AG09309 (cell line): Measurements from ENCODE around the gene UBE2D1.
A peak's percentile ranks its signal among the peaks of the same experiment; 100 is the strongest.

Source experiments
- DNase-seq: peaks from one replicate; pipeline ENCODE4 v3.0.0-alpha.2; 2010; ENCODE audit warnings: low read depth
- H3K4me3 ChIP-seq: 2 replicates; pipeline ENCODE4 v1.5.1; 2011; ENCODE audit warnings: mild to moderate bottlenecking, low read depth, low read length, moderate library complexity; ENCODE audit not compliant: control insufficient read depth
- TF ChIP-seq, protein P1 (sequence below): IDR thresholded peaks from 2 replicates; pipeline ENCODE4 v1.5.1; 2011; ENCODE audit warnings: mild to moderate bottlenecking, low read depth, low read length, inconsistent platforms; ENCODE audit not compliant: insufficient read depth, control insufficient read depth; ENCODE audit errors: missing control alignments

Gene UBE2D1

DNA sequence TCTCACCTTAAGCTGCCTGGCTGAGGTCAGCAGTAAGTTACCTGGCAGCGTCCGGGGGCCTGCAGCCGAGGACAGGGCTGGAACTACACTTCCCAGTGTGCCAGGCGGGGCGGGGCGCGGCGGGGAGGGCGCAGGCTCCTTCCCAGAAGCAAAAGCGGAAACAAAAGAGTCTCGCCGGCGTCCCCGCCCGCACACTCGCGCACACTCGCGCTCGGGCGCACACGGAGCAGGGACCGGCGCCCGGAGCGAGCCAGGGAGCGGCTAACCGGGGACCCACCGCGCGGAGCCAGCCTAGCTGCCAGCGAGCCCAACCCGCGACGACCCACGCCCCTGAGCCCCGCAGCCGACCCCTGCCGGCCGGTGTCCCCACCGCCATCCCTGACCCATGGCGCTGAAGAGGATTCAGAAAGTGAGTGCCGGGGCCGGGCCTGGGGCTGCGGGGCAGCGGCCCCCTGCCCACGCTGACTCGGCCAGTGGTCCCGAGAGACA is at the start of gene UBE2D1:
Gene UBE2D1 (plus strand): TSS at position 190 of the 489 bp plus-strand sequence. CDS start 196 bp downstream, at position 386.
- TF ChIP-seq, protein P1, sequence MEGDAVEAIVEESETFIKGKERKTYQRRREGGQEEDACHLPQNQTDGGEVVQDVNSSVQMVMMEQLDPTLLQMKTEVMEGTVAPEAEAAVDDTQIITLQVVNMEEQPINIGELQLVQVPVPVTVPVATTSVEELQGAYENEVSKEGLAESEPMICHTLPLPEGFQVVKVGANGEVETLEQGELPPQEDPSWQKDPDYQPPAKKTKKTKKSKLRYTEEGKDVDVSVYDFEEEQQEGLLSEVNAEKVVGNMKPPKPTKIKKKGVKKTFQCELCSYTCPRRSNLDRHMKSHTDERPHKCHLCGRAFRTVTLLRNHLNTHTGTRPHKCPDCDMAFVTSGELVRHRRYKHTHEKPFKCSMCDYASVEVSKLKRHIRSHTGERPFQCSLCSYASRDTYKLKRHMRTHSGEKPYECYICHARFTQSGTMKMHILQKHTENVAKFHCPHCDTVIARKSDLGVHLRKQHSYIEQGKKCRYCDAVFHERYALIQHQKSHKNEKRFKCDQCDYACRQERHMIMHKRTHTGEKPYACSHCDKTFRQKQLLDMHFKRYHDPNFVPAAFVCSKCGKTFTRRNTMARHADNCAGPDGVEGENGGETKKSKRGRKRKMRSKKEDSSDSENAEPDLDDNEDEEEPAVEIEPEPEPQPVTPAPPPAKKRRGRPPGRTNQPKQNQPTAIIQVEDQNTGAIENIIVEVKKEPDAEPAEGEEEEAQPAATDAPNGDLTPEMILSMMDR = peak; percentile 1
- no peak for DNase-seq
- peak within 1 kb of the TSS; percentile 97 for H3K4me3 ChIP-seq

DNA sequence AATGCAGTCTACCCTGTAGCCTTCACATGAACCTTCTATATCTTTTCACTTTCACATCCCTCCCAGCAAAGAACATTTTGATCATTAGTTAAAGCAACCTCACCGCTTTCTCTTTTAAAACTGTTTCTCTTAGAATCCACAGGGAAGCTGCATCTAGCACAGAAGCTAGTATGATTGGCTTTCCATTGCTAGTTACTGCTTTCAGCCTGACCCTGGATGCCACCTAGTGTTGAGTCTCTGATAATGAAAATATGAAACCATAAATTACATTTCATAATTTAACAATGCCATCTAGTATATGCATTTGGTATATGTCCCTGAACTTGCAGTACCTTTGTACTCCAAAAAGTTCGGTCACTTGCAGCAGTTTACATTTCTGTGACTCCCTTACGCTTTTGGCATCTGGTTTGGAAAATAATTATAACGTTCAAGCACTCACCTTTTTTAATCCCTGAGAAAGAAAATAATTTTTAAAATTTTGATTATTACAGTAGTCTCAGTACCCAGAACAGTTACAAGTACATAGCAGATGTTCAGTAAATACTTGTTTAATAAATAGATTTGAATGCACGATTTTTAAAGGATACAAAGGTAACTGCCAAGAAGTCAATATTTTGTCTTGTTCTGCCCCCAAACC is 43.1 kb upstream of the UBE2D1 start:
- TF ChIP-seq, protein P1 = peak; percentile 75
- DNase-seq = no peak
- no peak overlapping the region for H3K4me3 ChIP-seq

DNA sequence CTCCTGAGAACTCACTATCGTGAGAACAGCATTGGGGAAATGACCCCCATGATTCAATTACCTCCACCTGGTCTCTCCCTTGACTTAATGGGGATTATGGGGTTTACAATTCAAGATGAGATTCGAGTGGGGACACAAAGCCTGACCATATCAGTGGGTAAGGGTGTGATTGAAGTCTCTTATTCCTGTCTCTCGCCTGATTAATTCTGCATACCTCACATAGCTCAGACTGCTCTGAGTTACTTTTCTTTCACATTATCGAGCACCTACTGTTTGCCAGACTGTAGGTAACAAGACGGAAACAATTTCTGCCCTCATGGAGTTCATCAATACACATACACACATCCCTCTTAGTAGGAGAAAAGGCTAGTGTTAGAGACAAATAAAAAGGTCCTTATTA is 40.8 kb upstream of the UBE2D1 start:
- H3K4me3 ChIP-seq = no peak overlapping the region
- TF ChIP-seq, protein P1 = no peak
- DNase-seq = no peak

DNA sequence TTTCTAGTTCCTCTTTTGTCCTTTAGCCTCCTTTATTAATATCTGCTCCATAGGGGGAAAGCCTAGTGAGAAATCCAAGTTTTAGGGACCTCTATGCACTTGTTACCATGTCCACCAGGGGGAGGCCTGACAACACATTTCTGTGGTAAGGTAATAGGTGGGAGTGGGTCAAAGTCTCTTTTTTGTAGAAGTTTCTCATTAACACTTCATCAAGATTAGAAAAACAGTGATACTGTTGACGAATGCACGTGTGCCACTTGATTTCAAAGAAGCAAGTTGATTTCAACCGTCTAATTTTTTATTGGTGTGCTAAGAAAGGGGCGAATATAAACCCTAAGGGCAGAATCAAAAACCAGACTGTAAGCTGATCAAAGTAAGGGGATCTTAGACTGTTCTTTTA is 35.2 kb upstream of the UBE2D1 start:
- DNase-seq = no peak
- no peak overlapping the region for H3K4me3 ChIP-seq

DNA sequence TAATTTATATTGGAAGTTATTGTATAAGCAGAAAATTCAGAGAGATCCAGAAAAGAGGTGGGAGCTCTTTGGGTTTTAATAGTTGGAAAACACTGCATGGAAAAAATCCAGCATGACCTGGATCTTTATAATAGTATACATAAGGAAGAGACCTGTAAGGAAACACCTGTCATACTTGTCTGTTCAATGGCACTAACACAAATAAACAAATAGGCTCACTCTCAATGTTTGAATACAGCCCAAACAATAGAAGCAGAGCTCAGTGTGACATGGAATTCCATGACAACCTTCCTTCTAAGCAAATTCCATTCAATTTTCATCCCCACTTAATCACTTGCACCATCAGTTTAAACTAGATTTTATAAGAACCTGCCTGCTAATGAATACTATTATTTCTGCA is 34.1 kb upstream of the UBE2D1 start:
- TF ChIP-seq, protein P1 = no peak
- DNase-seq = no peak
- no peak overlapping the region for H3K4me3 ChIP-seq

More for the DNA sequence above, 35.2 kb upstream of the UBE2D1 start:
- TF ChIP-seq, protein P1 = peak; percentile 80

DNA sequence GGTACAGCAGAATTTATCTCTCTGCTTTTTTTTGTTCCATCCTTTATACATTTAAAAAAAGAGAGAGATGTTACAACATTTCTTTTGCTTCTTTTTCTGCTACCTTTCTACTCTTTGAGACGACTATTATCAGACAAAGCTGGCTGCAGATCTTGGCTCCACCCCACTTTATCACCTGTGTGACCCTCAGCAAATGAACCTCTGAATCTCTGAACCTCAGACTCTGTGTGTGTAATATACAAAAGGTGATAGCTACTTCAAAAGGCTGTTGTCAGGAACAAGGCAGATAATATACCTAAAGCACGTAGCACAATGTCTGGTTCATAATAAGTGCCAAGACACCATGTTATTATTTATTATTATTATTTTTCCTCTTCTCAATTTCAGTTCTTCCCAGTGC is 32.6 kb upstream of the UBE2D1 start:
- no peak for DNase-seq
- TF ChIP-seq, protein P1 = no peak

More for the DNA sequence above, 32.6 kb upstream of the UBE2D1 start:
- no peak overlapping the region for H3K4me3 ChIP-seq
